DND-41 (cell line): ENCODE data around the gene TRAPPC6A.
A peak's percentile ranks its signal among the peaks of the same experiment; 100 is the strongest.

Source experiments
- ATAC-seq: fragments of 200-7000 bp; cut with Tn5 transposase; 3 replicates; pipeline ENCODE4 v1.9.1; 2021; ENCODE audit warnings: low read depth; ENCODE audit not compliant: insufficient read depth
- DNase-seq: peaks from one replicate; pipeline ENCODE4 v3.0.0-alpha.2; 2020
- H2AFZ ChIP-seq: 2 replicates; pipeline ENCODE4 v1.6.0; 2012; ENCODE audit warnings: low read depth, low read length
- H3K27ac ChIP-seq: 2 replicates; pipeline ENCODE4 v1.5.1; 2012; ENCODE audit warnings: low read length, inconsistent platforms
- H3K27me3 ChIP-seq: fragments of 200-600 bp; sonication (generic); 2 replicates; pipeline ENCODE4 v1.6.0; 2012; ENCODE audit warnings: low read length, mild to moderate bottlenecking, inconsistent platforms; ENCODE audit not compliant: insufficient read depth, poor library complexity
- H3K36me3 ChIP-seq: 2 replicates; pipeline ENCODE4 v1.5.1; 2012; ENCODE audit warnings: low read length, inconsistent platforms; ENCODE audit not compliant: insufficient read depth
- H3K4me1 ChIP-seq: 2 replicates; pipeline ENCODE4 v1.5.1; 2012; ENCODE audit warnings: mild to moderate bottlenecking, low read length; ENCODE audit not compliant: insufficient read depth
- H3K4me2 ChIP-seq: 2 replicates; pipeline ENCODE4 v1.6.0; 2012; ENCODE audit warnings: mild to moderate bottlenecking, moderate library complexity, low read length, inconsistent platforms; ENCODE audit not compliant: insufficient read depth
- H3K4me3 ChIP-seq, 2 experiments: fragments of 200-600 bp in 1 of 2; shearing (Covaris generic) in 1 of 2; 2 replicates each; pipeline ENCODE4 v1.5.1; 2012 to 2016; ENCODE audit warnings: inconsistent platforms in 2 of 2, low read length in 2 of 2, mild to moderate bottlenecking in 2 of 2, low read depth in 1 of 2, moderate library complexity in 1 of 2
- H3K79me2 ChIP-seq: 2 replicates; pipeline ENCODE4 v1.6.0; 2012; ENCODE audit warnings: low read length, inconsistent platforms; ENCODE audit not compliant: insufficient read depth
- H3K9ac ChIP-seq: 2 replicates; pipeline ENCODE4 v1.6.0; 2012; ENCODE audit warnings: low read depth, mild to moderate bottlenecking, inconsistent platforms, low read length, moderate library complexity
- H3K9me3 ChIP-seq: 2 replicates; pipeline ENCODE4 v1.5.1; 2012; ENCODE audit warnings: low read length, moderate library complexity, mild to moderate bottlenecking, inconsistent platforms; ENCODE audit not compliant: insufficient read depth, severe bottlenecking
- H4K20me1 ChIP-seq: 2 replicates; pipeline ENCODE4 v1.6.0; 2012; ENCODE audit warnings: low read length; ENCODE audit not compliant: insufficient read depth
- EZH2 ChIP-seq: IDR thresholded peaks from 3 replicates; pipeline ENCODE4 v1.6.1; 2012; ENCODE audit warnings: borderline replicate concordance, low read depth, mild to moderate bottlenecking, moderate library complexity, low read length, inconsistent platforms; ENCODE audit not compliant: severe bottlenecking
- TF ChIP-seq, protein P1 (sequence below): IDR thresholded peaks from 2 replicates; pipeline ENCODE4 v1.5.1; 2012; ENCODE audit warnings: borderline replicate concordance, low read length, moderate library complexity, mild to moderate bottlenecking; ENCODE audit not compliant: poor library complexity, severe bottlenecking; ENCODE audit errors: extremely low read depth

The TRAPPC6A gene

DNA sequence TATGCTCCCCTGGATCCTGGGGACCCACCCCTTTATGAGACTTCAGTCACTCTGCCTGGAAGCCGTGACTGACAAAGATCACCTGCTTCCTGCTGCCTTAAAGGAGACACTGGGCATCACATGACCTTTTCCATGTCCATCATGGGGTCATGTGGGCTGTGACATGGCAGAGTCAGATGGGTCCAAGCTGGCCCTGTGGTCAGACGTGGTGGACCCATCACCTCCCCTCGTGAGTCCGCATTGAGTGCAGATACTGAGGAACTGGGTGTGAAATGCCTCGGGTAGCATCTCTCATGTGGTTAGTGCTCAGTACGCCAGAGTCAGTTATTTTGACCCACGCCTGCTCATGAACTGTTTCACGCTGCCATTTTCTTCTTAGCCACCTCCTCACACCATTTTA lies 44.4 kb downstream of the TRAPPC6A start:
- Histone ChIP-seq H3K4me2 (no peak overlapping the region), H3K79me2 (peaks cover 82% of the 10 kb centered on the region), H4K20me1 (peaks cover 75% of the 10 kb centered on the region), H3K4me1 (no peaks in the 10 kb centered on the region), H3K27ac (no peak overlapping the region), H3K4me3 (no peak overlapping the region), H2AFZ (no peak overlapping the region), H3K9me3 (no peaks in the 10 kb centered on the region), H3K36me3 (peaks cover 8% of the 10 kb centered on the region; the same call in 1 of the 2 replicates), H3K9ac (no peak overlapping the region), H3K27me3 (no peaks in the 10 kb centered on the region)
- DNase-seq (no peak), ATAC-seq (no peak)
- TF ChIP-seq, protein P1, sequence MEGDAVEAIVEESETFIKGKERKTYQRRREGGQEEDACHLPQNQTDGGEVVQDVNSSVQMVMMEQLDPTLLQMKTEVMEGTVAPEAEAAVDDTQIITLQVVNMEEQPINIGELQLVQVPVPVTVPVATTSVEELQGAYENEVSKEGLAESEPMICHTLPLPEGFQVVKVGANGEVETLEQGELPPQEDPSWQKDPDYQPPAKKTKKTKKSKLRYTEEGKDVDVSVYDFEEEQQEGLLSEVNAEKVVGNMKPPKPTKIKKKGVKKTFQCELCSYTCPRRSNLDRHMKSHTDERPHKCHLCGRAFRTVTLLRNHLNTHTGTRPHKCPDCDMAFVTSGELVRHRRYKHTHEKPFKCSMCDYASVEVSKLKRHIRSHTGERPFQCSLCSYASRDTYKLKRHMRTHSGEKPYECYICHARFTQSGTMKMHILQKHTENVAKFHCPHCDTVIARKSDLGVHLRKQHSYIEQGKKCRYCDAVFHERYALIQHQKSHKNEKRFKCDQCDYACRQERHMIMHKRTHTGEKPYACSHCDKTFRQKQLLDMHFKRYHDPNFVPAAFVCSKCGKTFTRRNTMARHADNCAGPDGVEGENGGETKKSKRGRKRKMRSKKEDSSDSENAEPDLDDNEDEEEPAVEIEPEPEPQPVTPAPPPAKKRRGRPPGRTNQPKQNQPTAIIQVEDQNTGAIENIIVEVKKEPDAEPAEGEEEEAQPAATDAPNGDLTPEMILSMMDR = no peak
- TF ChIP-seq EZH2 = no peak

DNA sequence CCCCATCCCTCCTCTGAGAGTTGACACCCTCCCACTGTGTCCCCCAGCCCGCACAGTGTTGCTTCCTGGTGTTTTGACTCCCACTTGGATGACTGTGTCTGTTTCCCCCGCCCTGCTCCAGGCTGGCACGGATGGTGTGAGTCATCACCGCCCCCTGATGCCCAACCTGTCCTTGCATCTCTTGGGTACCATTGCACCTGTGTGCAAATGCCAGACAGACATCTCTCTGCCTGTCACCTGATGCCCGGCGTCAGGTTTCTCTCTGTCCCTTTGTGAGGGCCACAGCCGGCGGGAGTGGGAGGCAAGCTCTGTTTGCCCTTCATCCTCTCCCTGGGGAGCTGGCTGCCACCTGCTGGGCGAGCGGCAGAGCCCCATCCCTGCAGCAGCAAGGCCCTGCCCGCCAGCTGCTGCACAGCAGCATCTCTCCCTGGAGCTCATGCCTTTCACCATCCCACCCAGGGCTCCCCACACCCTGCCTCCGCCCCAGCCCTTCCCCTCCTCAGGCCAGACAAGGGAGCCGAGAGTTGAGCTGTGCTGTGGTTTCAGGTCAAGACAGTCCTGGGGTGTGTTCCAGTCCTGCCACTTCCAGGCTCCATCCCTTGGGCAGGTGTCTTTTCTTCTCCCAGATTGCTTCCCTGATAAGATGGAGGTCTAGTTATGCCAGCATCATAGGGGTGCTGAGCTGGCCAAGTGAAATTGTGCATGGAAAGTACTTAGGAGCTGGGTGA lies 47.0 kb downstream of the TRAPPC6A start:
- H3K9ac ChIP-seq = no peak overlapping the region
- H3K27me3 ChIP-seq = no peaks in the 10 kb centered on the region
- no peaks in the 10 kb centered on the region for H3K4me1 ChIP-seq
- no peak overlapping the region for H3K27ac ChIP-seq
- H3K4me3 ChIP-seq = no peak overlapping the region
- TF ChIP-seq EZH2 = no peak
- TF ChIP-seq, protein P1 = peak; percentile 31
- peaks cover 9% of the 10 kb centered on the region; the same call in 1 of the 2 replicates for H3K36me3 ChIP-seq
- no peak overlapping the region for H3K4me2 ChIP-seq
- peak; percentile 15 for DNase-seq
- H3K9me3 ChIP-seq = no peaks in the 10 kb centered on the region
- peaks cover 85% of the 10 kb centered on the region for H3K79me2 ChIP-seq
- no peak overlapping the region for H2AFZ ChIP-seq
- no peak for ATAC-seq
- H4K20me1 ChIP-seq = peaks cover 70% of the 10 kb centered on the region

DNA sequence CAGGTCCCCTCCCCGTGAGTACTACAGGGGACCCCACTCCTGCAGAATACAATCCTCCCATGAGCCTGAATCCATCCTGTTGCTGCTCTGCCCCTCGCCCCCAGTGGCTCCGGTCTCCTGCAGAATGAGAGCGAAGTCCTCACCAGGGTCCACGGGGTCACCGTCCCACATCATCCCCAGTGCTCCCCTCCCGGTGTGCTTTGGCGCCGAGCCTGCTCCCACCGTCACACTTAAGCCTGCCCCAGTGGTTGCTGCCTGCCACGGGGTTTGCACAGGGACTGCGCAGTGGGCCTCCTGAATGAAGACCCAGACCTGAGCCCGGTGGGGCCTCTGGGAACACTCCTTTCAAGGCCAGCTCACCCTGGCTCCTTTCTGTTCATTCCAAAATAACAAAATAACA lies 47.8 kb downstream of the TRAPPC6A start:
- Histone ChIP-seq H3K9ac (no peak overlapping the region), H2AFZ (no peak overlapping the region), H3K9me3 (no peaks in the 10 kb centered on the region), H3K4me1 (no peaks in the 10 kb centered on the region), H3K27ac (no peak overlapping the region), H3K4me3 (no peak overlapping the region), H4K20me1 (peaks cover 73% of the 10 kb centered on the region), H3K4me2 (no peak overlapping the region), H3K79me2 (peaks cover 87% of the 10 kb centered on the region), H3K36me3 (peaks cover 9% of the 10 kb centered on the region; the same call in 1 of the 2 replicates), H3K27me3 (no peaks in the 10 kb centered on the region)
- no peak for DNase-seq
- TF ChIP-seq EZH2 = no peak
- TF ChIP-seq, protein P1 = no peak
- ATAC-seq = no peak
